HEK293 (cell line): ENCODE measurements around the gene THAP3.
A peak's percentile ranks its signal among the peaks of the same experiment; 100 is the strongest.

ENCODE experiments used
- BCL6B ChIP-seq: fragments of 450-650 bp; formaldehyde crosslinking; IDR thresholded peaks from 2 replicates; pipeline ENCODE4 v1.5.1; 2017; ENCODE audit warnings: missing biosample characterization, missing genetic modification characterization
- HOXA7 ChIP-seq: sonication (generic); formaldehyde crosslinking; IDR thresholded peaks from 2 replicates; pipeline ENCODE4 v1.8.1; 2022; ENCODE audit warnings: missing genetic modification reagents, borderline replicate concordance
- INSM2 ChIP-seq: fragments of 450-650 bp; formaldehyde crosslinking; IDR thresholded peaks from 2 replicates; pipeline ENCODE4 v1.5.1; 2016; ENCODE audit warnings: missing biosample characterization, missing genetic modification characterization
- KLF16 ChIP-seq: fragments of 450-650 bp; formaldehyde crosslinking; IDR thresholded peaks from 2 replicates; pipeline ENCODE4 v1.5.1; 2017; ENCODE audit warnings: missing biosample characterization, missing genetic modification characterization
- KLF17 ChIP-seq: fragments of 450-650 bp; formaldehyde crosslinking; IDR thresholded peaks from 2 replicates; pipeline ENCODE4 v1.5.1; 2016; ENCODE audit warnings: missing biosample characterization, missing genetic modification characterization
- KLF8 ChIP-seq: fragments of 450-650 bp; formaldehyde crosslinking; IDR thresholded peaks from 2 replicates; pipeline ENCODE4 v1.5.1; 2016; ENCODE audit warnings: missing biosample characterization, missing genetic modification characterization
- PRDM1 ChIP-seq: fragments of 450-650 bp; formaldehyde crosslinking; IDR thresholded peaks from 2 replicates; pipeline ENCODE4; 2016; ENCODE audit warnings: missing biosample characterization, missing genetic modification characterization
- RBAK ChIP-seq: fragments of 450-650 bp; formaldehyde crosslinking; IDR thresholded peaks from 2 replicates; pipeline ENCODE4 v1.5.1; 2016; ENCODE audit warnings: missing biosample characterization, missing genetic modification characterization
- SP2 ChIP-seq: fragments of 450-650 bp; formaldehyde crosslinking; IDR thresholded peaks from 2 replicates; pipeline ENCODE4 v1.5.1; 2016; ENCODE audit warnings: missing biosample characterization, missing genetic modification characterization
- TCF7L2 ChIP-seq: IDR thresholded peaks from 2 replicates; pipeline ENCODE4 v1.6.1; 2011; ENCODE audit warnings: low read depth, mild to moderate bottlenecking, inconsistent platforms, low read length, moderate library complexity, borderline replicate concordance
- ZBTB17 ChIP-seq: fragments of 450-650 bp; formaldehyde crosslinking; IDR thresholded peaks from 2 replicates; pipeline ENCODE4 v1.5.1; 2016; ENCODE audit warnings: missing biosample characterization, missing genetic modification characterization
- ZBTB20 ChIP-seq: fragments of 450-650 bp; formaldehyde crosslinking; IDR thresholded peaks from 2 replicates; pipeline ENCODE4 v1.5.1; 2016; ENCODE audit warnings: missing biosample characterization, missing genetic modification characterization
- ZIC2 ChIP-seq: fragments of 450-650 bp; formaldehyde crosslinking; IDR thresholded peaks from 2 replicates; pipeline ENCODE4 v1.5.1; 2016; ENCODE audit warnings: missing biosample characterization, missing genetic modification characterization
- ZNF146 ChIP-seq: fragments of 450-650 bp; formaldehyde crosslinking; IDR thresholded peaks from 2 replicates; pipeline ENCODE4 v1.5.1; 2016; ENCODE audit warnings: missing biosample characterization, missing genetic modification characterization
- ZNF19 ChIP-seq: fragments of 450-650 bp; formaldehyde crosslinking; IDR thresholded peaks from 2 replicates; pipeline ENCODE4; 2016; ENCODE audit warnings: missing biosample characterization, missing genetic modification characterization, low read depth
- ZNF23 ChIP-seq: fragments of 450-650 bp; formaldehyde crosslinking; IDR thresholded peaks from 2 replicates; pipeline ENCODE4 v1.5.1; 2016; ENCODE audit warnings: missing biosample characterization, missing genetic modification characterization, borderline replicate concordance
- ZNF302 ChIP-seq: fragments of 450-650 bp; formaldehyde crosslinking; IDR thresholded peaks from 2 replicates; pipeline ENCODE4 v1.5.1; 2016; ENCODE audit warnings: missing biosample characterization, missing genetic modification characterization, low read depth
- ZNF354C ChIP-seq: fragments of 450-650 bp; formaldehyde crosslinking; IDR thresholded peaks from 2 replicates; pipeline ENCODE4 v1.5.1; 2016; ENCODE audit warnings: missing biosample characterization, missing genetic modification characterization, low read depth, borderline replicate concordance
- ZNF391 ChIP-seq: fragments of 450-650 bp; formaldehyde crosslinking; IDR thresholded peaks from 2 replicates; pipeline ENCODE4 v1.5.1; 2016; ENCODE audit warnings: low read depth, missing biosample characterization, missing genetic modification characterization, borderline replicate concordance
- ZNF423 ChIP-seq: fragments of 450-650 bp; formaldehyde crosslinking; IDR thresholded peaks from 2 replicates; pipeline ENCODE4 v1.5.1; 2016; ENCODE audit warnings: missing biosample characterization, missing genetic modification characterization
- ZNF529 ChIP-seq: fragments of 450-650 bp; formaldehyde crosslinking; IDR thresholded peaks from 2 replicates; pipeline ENCODE4 v1.5.1; 2017; ENCODE audit warnings: missing genetic modification characterization, missing biosample characterization; ENCODE audit not compliant: insufficient replicate concordance
- ZNF549 ChIP-seq: fragments of 450-650 bp; IDR thresholded peaks from 2 replicates; pipeline ENCODE4 v1.5.1; 2018; ENCODE audit warnings: missing biosample characterization, missing genetic modification characterization, mild to moderate bottlenecking, inconsistent platforms, moderate library complexity
- ZNF571 ChIP-seq: fragments of 450-650 bp; formaldehyde crosslinking; IDR thresholded peaks from 2 replicates; pipeline ENCODE4 v1.5.0; 2017; ENCODE audit warnings: missing biosample characterization, missing genetic modification characterization
- ZNF692 ChIP-seq: fragments of 450-650 bp; formaldehyde crosslinking; IDR thresholded peaks from 2 replicates; pipeline ENCODE4 v1.5.1; 2016; ENCODE audit warnings: missing biosample characterization, missing genetic modification characterization
- ZNF707 ChIP-seq: fragments of 450-650 bp; formaldehyde crosslinking; IDR thresholded peaks from 2 replicates; pipeline ENCODE4 v1.5.1; 2016; ENCODE audit warnings: missing biosample characterization, missing genetic modification characterization
- ZNF791 ChIP-seq: fragments of 450-650 bp; formaldehyde crosslinking; IDR thresholded peaks from 2 replicates; pipeline ENCODE4 v1.5.1; 2016; ENCODE audit warnings: missing biosample characterization, missing genetic modification characterization
- ZNF837 ChIP-seq: fragments of 450-650 bp; formaldehyde crosslinking; IDR thresholded peaks from 2 replicates; pipeline ENCODE4 v1.5.1; 2016; ENCODE audit warnings: missing biosample characterization, missing genetic modification characterization
- ZSCAN23 ChIP-seq: fragments of 450-650 bp; formaldehyde crosslinking; IDR thresholded peaks from 2 replicates; pipeline ENCODE4 v1.5.1; 2016; ENCODE audit warnings: missing biosample characterization, missing genetic modification characterization
- TF ChIP-seq, protein P1 (sequence below): fragments of 450-650 bp; formaldehyde crosslinking; IDR thresholded peaks from 2 replicates; pipeline ENCODE4 v1.5.1; 2017; ENCODE audit warnings: missing biosample characterization, mild to moderate bottlenecking, missing genetic modification characterization, moderate library complexity
- TF ChIP-seq, protein P2 (sequence below): fragments of 450-650 bp; IDR thresholded peaks from 2 replicates; pipeline ENCODE4 v1.5.1; 2018; ENCODE audit warnings: missing biosample characterization, mild to moderate bottlenecking, missing genetic modification characterization
- TF ChIP-seq, protein P3 (sequence below): fragments of 450-650 bp; formaldehyde crosslinking; IDR thresholded peaks from 2 replicates; pipeline ENCODE4 v1.5.1; 2017; ENCODE audit warnings: missing biosample characterization, missing genetic modification characterization

The THAP3 gene

GRCh38 chr1:6625584-6626149, 999 bp downstream of the THAP3 start (continued):
- TF ChIP-seq ZSCAN23 (tag by site-specific recombination), result no peak
- TF ChIP-seq BCL6B (tag by site-specific recombination), result no peak
- TF ChIP-seq SP2 (tag by site-specific recombination), result peak; percentile 59
- TF ChIP-seq, protein P1, sequence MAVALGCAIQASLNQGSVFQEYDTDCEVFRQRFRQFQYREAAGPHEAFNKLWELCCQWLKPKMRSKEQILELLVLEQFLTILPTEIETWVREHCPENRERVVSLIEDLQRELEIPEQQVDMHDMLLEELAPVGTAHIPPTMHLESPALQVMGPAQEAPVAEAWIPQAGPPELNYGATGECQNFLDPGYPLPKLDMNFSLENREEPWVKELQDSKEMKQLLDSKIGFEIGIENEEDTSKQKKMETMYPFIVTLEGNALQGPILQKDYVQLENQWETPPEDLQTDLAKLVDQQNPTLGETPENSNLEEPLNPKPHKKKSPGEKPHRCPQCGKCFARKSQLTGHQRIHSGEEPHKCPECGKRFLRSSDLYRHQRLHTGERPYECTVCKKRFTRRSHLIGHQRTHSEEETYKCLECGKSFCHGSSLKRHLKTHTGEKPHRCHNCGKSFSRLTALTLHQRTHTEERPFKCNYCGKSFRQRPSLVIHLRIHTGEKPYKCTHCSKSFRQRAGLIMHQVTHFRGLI (tag by site-specific recombination), result peak; percentile 37; the same call in 1 of the 2 replicates
- TF ChIP-seq ZNF837 (tag by site-specific recombination), result no peak
- TF ChIP-seq, protein P2, sequence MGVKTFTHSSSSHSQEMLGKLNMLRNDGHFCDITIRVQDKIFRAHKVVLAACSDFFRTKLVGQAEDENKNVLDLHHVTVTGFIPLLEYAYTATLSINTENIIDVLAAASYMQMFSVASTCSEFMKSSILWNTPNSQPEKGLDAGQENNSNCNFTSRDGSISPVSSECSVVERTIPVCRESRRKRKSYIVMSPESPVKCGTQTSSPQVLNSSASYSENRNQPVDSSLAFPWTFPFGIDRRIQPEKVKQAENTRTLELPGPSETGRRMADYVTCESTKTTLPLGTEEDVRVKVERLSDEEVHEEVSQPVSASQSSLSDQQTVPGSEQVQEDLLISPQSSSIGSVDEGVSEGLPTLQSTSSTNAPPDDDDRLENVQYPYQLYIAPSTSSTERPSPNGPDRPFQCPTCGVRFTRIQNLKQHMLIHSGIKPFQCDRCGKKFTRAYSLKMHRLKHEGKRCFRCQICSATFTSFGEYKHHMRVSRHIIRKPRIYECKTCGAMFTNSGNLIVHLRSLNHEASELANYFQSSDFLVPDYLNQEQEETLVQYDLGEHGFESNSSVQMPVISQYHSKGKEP (tag by site-specific recombination), result no peak
- no peak for TF ChIP-seq ZNF571 (tag by site-specific recombination)
- TF ChIP-seq HOXA7, result no peak
- peak; percentile 34; the same call in 1 of the 2 replicates for TF ChIP-seq ZIC2 (tag by site-specific recombination)
- peak; percentile 37 for TF ChIP-seq ZBTB17
- TF ChIP-seq ZNF692 (tag by site-specific recombination), result no peak
- TF ChIP-seq KLF8, result 0 out of 2 replicates have a peak, but pooled peaks have one; percentile 14
- TF ChIP-seq ZNF391, result no peak
- no peak for TF ChIP-seq ZNF423 (tag by site-specific recombination)
- no peak for TF ChIP-seq TCF7L2
- TF ChIP-seq ZBTB20 (tag by site-specific recombination), result peak; percentile 80; the same call in 1 of the 2 replicates
- TF ChIP-seq ZNF707 (tag by site-specific recombination), result no peak
- TF ChIP-seq ZNF302 (tag by site-specific recombination), result no peak
- no peak for TF ChIP-seq KLF16
- no peak for TF ChIP-seq RBAK
- no peak for TF ChIP-seq ZNF23
- TF ChIP-seq ZNF19 (tag by site-specific recombination), result no peak
- no peak for TF ChIP-seq ZNF529 (tag by site-specific recombination)
- TF ChIP-seq KLF17 (tag by site-specific recombination), result peak; percentile 46; the same call in 1 of the 2 replicates
- TF ChIP-seq ZNF791 (tag by site-specific recombination), result no peak
- no peak for TF ChIP-seq PRDM1 (tag by site-specific recombination)
- TF ChIP-seq, protein P3, sequence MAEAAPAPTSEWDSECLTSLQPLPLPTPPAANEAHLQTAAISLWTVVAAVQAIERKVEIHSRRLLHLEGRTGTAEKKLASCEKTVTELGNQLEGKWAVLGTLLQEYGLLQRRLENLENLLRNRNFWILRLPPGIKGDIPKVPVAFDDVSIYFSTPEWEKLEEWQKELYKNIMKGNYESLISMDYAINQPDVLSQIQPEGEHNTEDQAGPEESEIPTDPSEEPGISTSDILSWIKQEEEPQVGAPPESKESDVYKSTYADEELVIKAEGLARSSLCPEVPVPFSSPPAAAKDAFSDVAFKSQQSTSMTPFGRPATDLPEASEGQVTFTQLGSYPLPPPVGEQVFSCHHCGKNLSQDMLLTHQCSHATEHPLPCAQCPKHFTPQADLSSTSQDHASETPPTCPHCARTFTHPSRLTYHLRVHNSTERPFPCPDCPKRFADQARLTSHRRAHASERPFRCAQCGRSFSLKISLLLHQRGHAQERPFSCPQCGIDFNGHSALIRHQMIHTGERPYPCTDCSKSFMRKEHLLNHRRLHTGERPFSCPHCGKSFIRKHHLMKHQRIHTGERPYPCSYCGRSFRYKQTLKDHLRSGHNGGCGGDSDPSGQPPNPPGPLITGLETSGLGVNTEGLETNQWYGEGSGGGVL (tag by site-specific recombination), result no peak
- no peak for TF ChIP-seq ZNF354C (tag by site-specific recombination)
- TF ChIP-seq ZNF549 (tag by site-specific recombination), result no peak
- TF ChIP-seq INSM2 (tag by site-specific recombination), result peak; percentile 45; the same call in 1 of the 2 replicates
- TF ChIP-seq ZNF146 (tag by site-specific recombination), result no peak
